ENCODE data around the gene ARHGAP6.

GRCh38 chrX:11151799-11152559 is 513.7 kb downstream of the ARHGAP6 start:
- TF ChIP-seq POLR2A (IDR thresholded peaks at IDR 0.05; ENCODE audit: low read depth, low read length): no peak
- no peak for TF ChIP-seq POLR2AphosphoS5 (IDR thresholded peaks at IDR 0.05; ENCODE audit: low read depth, low read length)
- no peak for TF ChIP-seq TAF1 (IDR thresholded peaks at IDR 0.05; ENCODE audit: borderline replicate concordance, low read depth, low read length)

Data from GM12892 (cell line).